D721Med (cell line): ENCODE results near the gene PRR5.

Experiments used
- DNase-seq: peaks from one replicate; pipeline ENCODE4 v3.0.0; 2011; ENCODE audit warnings: low spot score; ENCODE audit not compliant: insufficient read length
- FAIRE-seq: peaks from 2 replicates; lab custom pipeline; 2011; peaks lifted over from hg19 to GRCh38; lab: Jason Lieb, UNC
- TF ChIP-seq, protein P1 (sequence below): IDR thresholded peaks from 2 replicates; pipeline ENCODE4 v1.5.1; 2012; ENCODE audit warnings: mild to moderate bottlenecking, control low read depth; ENCODE audit not compliant: insufficient read depth; ENCODE audit errors: missing control alignments

The PRR5 gene

DNA sequence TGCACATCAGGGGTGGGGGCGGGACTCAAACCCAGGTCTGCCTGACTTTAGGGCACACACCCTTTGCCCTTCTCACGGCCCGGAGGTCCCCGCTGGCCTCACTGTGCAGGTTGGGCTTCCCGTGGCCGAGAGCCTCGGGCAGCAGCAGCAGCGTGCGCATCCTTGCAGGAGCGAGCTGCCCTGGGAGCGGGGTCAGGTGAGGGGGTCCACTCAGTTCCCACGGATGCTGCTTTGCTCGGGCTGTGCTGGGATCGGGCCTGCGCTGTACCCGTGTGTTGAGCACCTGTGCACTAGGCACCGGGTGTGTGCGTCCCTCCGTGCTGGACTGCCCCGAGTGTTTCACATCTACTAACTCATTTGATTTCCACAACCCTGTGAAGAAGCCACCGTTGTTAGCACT is 25.1 kb downstream of the PRR5 start:
- DNase-seq, result no peak
- TF ChIP-seq, protein P1, sequence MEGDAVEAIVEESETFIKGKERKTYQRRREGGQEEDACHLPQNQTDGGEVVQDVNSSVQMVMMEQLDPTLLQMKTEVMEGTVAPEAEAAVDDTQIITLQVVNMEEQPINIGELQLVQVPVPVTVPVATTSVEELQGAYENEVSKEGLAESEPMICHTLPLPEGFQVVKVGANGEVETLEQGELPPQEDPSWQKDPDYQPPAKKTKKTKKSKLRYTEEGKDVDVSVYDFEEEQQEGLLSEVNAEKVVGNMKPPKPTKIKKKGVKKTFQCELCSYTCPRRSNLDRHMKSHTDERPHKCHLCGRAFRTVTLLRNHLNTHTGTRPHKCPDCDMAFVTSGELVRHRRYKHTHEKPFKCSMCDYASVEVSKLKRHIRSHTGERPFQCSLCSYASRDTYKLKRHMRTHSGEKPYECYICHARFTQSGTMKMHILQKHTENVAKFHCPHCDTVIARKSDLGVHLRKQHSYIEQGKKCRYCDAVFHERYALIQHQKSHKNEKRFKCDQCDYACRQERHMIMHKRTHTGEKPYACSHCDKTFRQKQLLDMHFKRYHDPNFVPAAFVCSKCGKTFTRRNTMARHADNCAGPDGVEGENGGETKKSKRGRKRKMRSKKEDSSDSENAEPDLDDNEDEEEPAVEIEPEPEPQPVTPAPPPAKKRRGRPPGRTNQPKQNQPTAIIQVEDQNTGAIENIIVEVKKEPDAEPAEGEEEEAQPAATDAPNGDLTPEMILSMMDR, result no peak

DNA sequence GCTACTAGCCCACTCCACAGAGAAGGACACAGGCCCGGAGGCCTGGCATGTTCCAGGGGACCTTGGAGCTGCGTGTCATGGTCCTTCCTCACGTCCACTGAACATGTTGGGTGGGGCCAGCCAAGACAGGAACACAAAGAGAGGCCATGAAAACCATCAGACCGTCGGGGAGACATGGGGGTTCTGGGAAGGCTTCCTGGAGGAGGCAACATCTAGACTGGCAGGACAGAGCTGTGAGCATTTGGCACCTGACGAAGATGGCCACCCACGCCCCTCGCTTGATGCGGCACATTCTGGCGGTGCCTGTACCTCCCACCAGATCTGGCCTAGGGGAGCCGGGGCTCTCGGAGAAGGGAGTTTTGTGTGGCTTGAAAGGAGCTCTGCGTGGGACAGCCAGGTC is 25.7 kb downstream of the PRR5 start:
- DNase-seq (no peak), FAIRE-seq (no peak)
- TF ChIP-seq, protein P1, result no peak

More for the DNA sequence above, 25.1 kb downstream of the PRR5 start:
- no peak for FAIRE-seq

GRCh38 chr22:44728761-44729324 is 26.8 kb downstream of the PRR5 start:
- FAIRE-seq, result no peak
- no peak for DNase-seq
- TF ChIP-seq, protein P1, result no peak

GRCh38 chr22:44729391-44730021 is 27.5 kb downstream of the PRR5 start:
- TF ChIP-seq, protein P1, result no peak
- no peak for FAIRE-seq

GRCh38 chr22:44730022-44730393 is 28.0 kb downstream of the PRR5 start:
- FAIRE-seq (no peak), DNase-seq (no peak)
- TF ChIP-seq, protein P1, result no peak

More at GRCh38 chr22:44729391-44730021, 27.5 kb downstream of the PRR5 start:
- DNase-seq, result no peak

- TF ChIP-seq, protein P1, result no peak
- FAIRE-seq, result no peak
- DNase-seq, result no peak
Observed at GRCh38 chr22:44730490-44731356, 28.7 kb downstream of the PRR5 start.
